ENCODE results near the gene ADAMTS2. TPM values are rescaled to one million over a fixed set of nuclear protein-coding genes. Genes with fewer than 3 reads are reported as not detected.
A peak's percentile ranks its signal among the peaks of the same experiment; 100 is the strongest.

Gene ADAMTS2
- total and polyA plus RNA-seq, 2 of the 8 experiments (the other 6 are each of a cell fraction or from before 2014, with no cell fraction given): 6.6 to 7.3 TPM

DNA sequence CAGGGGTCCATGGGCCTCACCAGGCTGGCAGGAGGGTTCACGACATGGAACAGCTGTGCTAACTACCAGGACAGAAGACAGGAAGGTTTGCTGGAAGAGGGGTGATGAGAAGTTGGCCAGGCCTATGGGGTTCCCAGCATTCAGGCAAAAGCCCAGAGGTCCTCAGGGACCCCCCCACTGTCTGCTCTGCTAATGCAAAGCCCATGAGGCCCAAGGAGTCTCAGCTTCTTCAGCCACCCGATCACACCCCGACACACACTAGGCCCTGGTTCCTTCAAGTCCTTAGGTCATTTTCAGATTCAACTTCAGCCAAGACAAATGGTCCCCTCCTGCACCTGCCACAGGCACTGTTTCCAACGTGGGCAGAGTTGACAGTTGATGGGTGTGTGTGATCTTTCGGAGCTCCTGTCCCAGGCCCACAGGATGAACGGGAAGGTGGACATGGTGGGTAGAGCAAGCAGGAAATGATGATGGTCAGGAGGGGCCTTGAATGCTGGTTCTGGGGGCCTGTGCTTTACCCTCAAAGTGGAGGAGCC lies 20.4 kb downstream of the ADAMTS2 start:
- Histone ChIP-seq H2AFZ (ENCODE audit: low read length) (no peak overlapping the region), H3K79me1 (ENCODE audit: low read depth, low read length) (no peaks in the 10 kb centered on the region), H4K20me1 (replicated peaks in 1 of 2; ENCODE audit: control insufficient read depth in 1 of 2, insufficient read depth in 2 of 2, low read length in 2 of 2) (no peaks in the 10 kb centered on the region), H2BK5ac (ENCODE audit: low read depth, low read length) (no peak overlapping the region), H3K23me2 (ENCODE audit: low read depth, low read length) (peaks cover 2% of the 10 kb centered on the region; the same call in 1 of the 2 replicates), H4K8ac (ENCODE audit: extremely low read depth, insufficient read depth, low read length) (peak overlapping the region; percentile 31; the same call in 1 of the 2 replicates), H3K23ac (ENCODE audit: insufficient read length) (no peak overlapping the region), H3K9ac (replicated peaks in 1 of 4; ENCODE audit: extremely low read depth in 1 of 4, low read depth in 3 of 4, low read length in 3 of 4) (no peak overlapping the region), H3K4me2 (ENCODE audit: insufficient read depth in 1 of 2, low read depth in 2 of 2, low read length in 2 of 2) (no peak overlapping the region), H2BK15ac (ENCODE audit: low read length) (no peak overlapping the region), H3K27me3 (replicated peaks in 1 of 4; ENCODE audit: control insufficient read depth in 3 of 4, extremely low read depth in 1 of 4, insufficient read depth in 3 of 4, low read length in 3 of 4) (peaks cover 0 to 12% (median 8%) of the 10 kb centered on the region in 4 experiments; a peak in 6 of 7 replicates), H3K18ac (ENCODE audit: extremely low read depth, low read length) (no peak overlapping the region), H4K91ac (replicated peaks; ENCODE audit: insufficient read length, low read length) (no peak overlapping the region), H2AK5ac (ENCODE audit: low read depth, low read length) (no peak overlapping the region), H2BK12ac (ENCODE audit: low read depth, low read length) (no peak overlapping the region), H3K79me2 (ENCODE audit: control insufficient read depth in 1 of 2, insufficient read depth in 2 of 2, low read length in 2 of 2) (no peaks in the 10 kb centered on the region), H3K9me3 (ENCODE audit: insufficient read depth in 2 of 2, low read depth in 1 of 2, low read length in 1 of 2) (no peaks in the 10 kb centered on the region), H3K4me1 (replicated peaks in 1 of 4; ENCODE audit: control insufficient read depth in 3 of 4, insufficient read depth in 4 of 4, low read length in 3 of 4) (peaks cover 0 to 11% (median 3%) of the 10 kb centered on the region in 4 experiments; a peak in 3 of 7 replicates), H2BK120ac (replicated peaks; ENCODE audit: low read depth, low read length) (no peak overlapping the region), H3K14ac (ENCODE audit: insufficient read length) (no peak overlapping the region), H3K27ac (ENCODE audit: low read depth, low read length) (no peak overlapping the region), H3K4ac (replicated peaks; ENCODE audit: insufficient read length, low read depth, low read length) (no peak overlapping the region), H3K4me3 (ENCODE audit: extremely low read depth in 1 of 4, insufficient read depth in 2 of 4, low read depth in 3 of 4, low read length in 4 of 4) (no peak overlapping the region), H3K56ac (replicated peaks; ENCODE audit: insufficient read length, low read depth, low read length) (no peak overlapping the region), H4K5ac (ENCODE audit: insufficient read length, low read depth, low read length) (no peak overlapping the region), H2BK20ac (ENCODE audit: low read length) (no peak overlapping the region), H3K36me3 (ENCODE audit: control insufficient read depth in 2 of 4, insufficient read depth in 4 of 4, low read length in 3 of 4) (no peaks in the 10 kb centered on the region)
- FAIRE-seq (no peak), DNase-seq (ENCODE audit: low read depth in 1 of 2, low spot score in 2 of 2) (no peak)
- POLR2A ChIA-PET (ENCODE audit: partially characterized antibody): interaction anchor here (0.7 kb wide), 1 partner anchor 58 kb away, joined by 3 read pairs; no protein-coding TSS in a partner anchor
- WGBS, 2 experiments (ENCODE audit: extremely low coverage in 1 of 2, insufficient coverage in 1 of 2, insufficient read length in 1 of 2, insufficient replicate concordance in 2 of 2, low coverage in 1 of 2, low lambda C conversion rate in 2 of 2, missing lambda C conversion rate in 1 of 2): 93% methylated on average over 6 of the region's 6 CpGs; no CpG with 5 or more reads in 1 of the 2 experiments
- CTCF ChIA-PET (ENCODE audit: partially characterized antibody): interaction anchor here (1.3 to 2.7 kb wide), 4 partner anchors 18 to 181 kb away, joined by 3 to 8 read pairs (median 6); no protein-coding TSS in a partner anchor
- TF ChIP-seq NRF1 (IDR thresholded peaks at IDR 0.05; ENCODE audit: low read depth, low read length) (no peak), BCL11A (IDR thresholded peaks at IDR 0.05; ENCODE audit: low read depth in 2 of 2, low read length in 2 of 2) (no peak), FOSL1 (IDR thresholded peaks at IDR 0.05; ENCODE audit: insufficient read depth, low read depth, low read length) (no peak)
